Measurements from ENCODE around the gene OR56B1. TPM values are rescaled to one million over a fixed set of nuclear protein-coding genes. Genes with fewer than 3 reads are reported as not detected.

The OR56B1 gene
- total RNA-seq, 2 donors from 2014 or later: not detected

DNA sequence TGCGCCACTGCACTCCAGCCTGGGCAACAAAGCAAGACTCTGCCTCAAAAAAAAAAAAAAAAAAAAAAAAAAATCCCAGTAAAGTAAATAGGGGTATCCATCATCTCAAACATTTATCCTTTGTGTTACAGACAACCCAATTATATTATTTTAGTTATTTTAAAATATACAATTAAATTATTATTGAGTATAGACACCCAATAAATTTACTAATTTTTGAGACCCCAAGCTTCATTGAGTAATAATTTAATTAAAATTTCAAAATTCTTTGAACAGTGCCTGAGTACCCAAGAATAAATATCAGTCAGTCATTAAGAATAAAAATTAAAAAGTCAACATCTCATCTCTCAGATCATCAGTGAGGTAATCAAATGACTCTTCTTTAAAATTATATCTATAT is 17.7 kb downstream of the OR56B1 start, which contains the start of gene OR52N4:
Gene OR52N4 (plus strand): TSS at position 301 of the 400 bp plus-strand sequence. CDS start 498 bp downstream, outside the sequence.
- Histone ChIP-seq H3K4me3 (no peak within 1 kb of the TSS), H3K4me1 (no peaks in the 10 kb centered on the region), H3K36me3 (no peaks in the 10 kb centered on the region), H3K9me3 (no peaks in the 10 kb centered on the region), H3K27me3 (no peaks in the 10 kb centered on the region), H3K27ac (no peak within 1 kb of the TSS), H3K9ac (ENCODE audit: low read depth in 2 of 2, low read length in 2 of 2) (no peak within 1 kb of the TSS)
- TF ChIP-seq, protein P1, sequence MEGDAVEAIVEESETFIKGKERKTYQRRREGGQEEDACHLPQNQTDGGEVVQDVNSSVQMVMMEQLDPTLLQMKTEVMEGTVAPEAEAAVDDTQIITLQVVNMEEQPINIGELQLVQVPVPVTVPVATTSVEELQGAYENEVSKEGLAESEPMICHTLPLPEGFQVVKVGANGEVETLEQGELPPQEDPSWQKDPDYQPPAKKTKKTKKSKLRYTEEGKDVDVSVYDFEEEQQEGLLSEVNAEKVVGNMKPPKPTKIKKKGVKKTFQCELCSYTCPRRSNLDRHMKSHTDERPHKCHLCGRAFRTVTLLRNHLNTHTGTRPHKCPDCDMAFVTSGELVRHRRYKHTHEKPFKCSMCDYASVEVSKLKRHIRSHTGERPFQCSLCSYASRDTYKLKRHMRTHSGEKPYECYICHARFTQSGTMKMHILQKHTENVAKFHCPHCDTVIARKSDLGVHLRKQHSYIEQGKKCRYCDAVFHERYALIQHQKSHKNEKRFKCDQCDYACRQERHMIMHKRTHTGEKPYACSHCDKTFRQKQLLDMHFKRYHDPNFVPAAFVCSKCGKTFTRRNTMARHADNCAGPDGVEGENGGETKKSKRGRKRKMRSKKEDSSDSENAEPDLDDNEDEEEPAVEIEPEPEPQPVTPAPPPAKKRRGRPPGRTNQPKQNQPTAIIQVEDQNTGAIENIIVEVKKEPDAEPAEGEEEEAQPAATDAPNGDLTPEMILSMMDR (IDR thresholded peaks at IDR 0.05): no peak
- DNase-seq: no peak
- intact Hi-C loops (cut with DNase I): no loop called here

DNA sequence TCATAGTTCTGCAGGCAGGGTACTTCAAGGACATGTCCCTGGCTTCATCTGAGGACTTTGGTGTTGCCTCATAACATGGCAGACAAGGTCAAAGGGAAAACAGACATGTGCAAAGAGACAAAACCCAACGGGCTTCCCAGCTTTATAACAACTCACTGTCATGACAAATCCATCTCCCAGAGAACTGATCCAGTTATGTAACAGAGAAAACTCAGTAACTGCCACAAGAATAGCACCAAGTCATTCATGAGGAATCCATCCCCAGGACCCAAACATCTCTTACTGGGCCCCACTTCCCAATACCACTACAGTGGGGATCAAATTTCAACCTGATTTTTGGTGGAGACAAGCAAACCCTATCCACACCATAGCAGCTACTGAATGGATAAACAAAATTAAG is 30.8 kb downstream of the OR56B1 start:
- no peak for DNase-seq
- TF ChIP-seq, protein P1 (IDR thresholded peaks at IDR 0.05): no peak
- Histone ChIP-seq H3K4me3 (no peak overlapping the region), H3K27ac (no peak overlapping the region), H3K4me1 (no peaks in the 10 kb centered on the region), H3K27me3 (no peaks in the 10 kb centered on the region), H3K9ac (ENCODE audit: low read depth in 2 of 2, low read length in 2 of 2) (no peak overlapping the region), H3K9me3 (no peaks in the 10 kb centered on the region), H3K36me3 (no peaks in the 10 kb centered on the region)
- intact Hi-C loops (cut with DNase I): no loop called here

DNA sequence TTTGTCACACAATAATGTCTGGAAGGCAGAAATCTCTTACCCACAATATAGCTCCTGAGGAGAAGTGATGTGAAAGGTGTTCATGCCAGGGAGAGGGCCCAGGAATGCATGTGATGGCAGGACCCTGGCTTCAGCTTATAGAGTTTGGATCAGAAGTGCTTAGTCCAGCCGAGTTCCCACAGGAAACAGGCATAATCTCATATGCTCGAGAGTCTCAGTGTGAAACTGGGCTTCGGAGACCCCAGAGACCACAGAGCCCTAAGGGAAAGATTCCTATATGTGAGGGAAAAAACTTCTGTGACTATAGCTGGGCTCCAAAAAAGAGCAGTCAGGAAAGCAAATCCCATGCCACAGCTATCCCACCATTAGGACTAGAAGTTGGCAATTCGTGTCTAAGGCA is 47.0 kb downstream of the OR56B1 start, which contains the start of gene OR52N5:
Gene OR52N5 (minus strand): TSS at position 101 of the 400 bp plus-strand sequence. CDS start 4,721 bp downstream, outside the sequence.
- no peak for DNase-seq

More for the DNA sequence above, 47.0 kb downstream of the OR56B1 start, which contains the start of gene OR52N5:
- Histone ChIP-seq H3K9ac (ENCODE audit: low read depth in 2 of 2, low read length in 2 of 2) (no peak within 1 kb of the TSS), H3K36me3 (no peaks in the 10 kb centered on the region), H3K4me1 (no peaks in the 10 kb centered on the region), H3K27me3 (no peaks in the 10 kb centered on the region), H3K9me3 (no peaks in the 10 kb centered on the region), H3K27ac (no peak within 1 kb of the TSS), H3K4me3 (no peak within 1 kb of the TSS)
- intact Hi-C loops (cut with DNase I): no loop called here
- TF ChIP-seq, protein P1 (IDR thresholded peaks at IDR 0.05): no peak

Other genes with a start within 250 kb of the OR56B1 start
- not detected for gene OR52D1, start 247.8 kb upstream of the OR56B1 start, total RNA-seq
- gene UBQLN3, start 226.5 kb upstream of the OR56B1 start, total RNA-seq: not detected
- under 1 TPM in 1 of 2 donors, not detected in 1; 0.22 TPM for gene UBQLNL, start 219.7 kb upstream of the OR56B1 start, total RNA-seq
- gene OR52H1, start 187.9 kb upstream of the OR56B1 start, total RNA-seq: not detected
- gene OR52B6, start 155.6 kb upstream of the OR56B1 start, total RNA-seq: not detected
- under 1 TPM; 0.35 to 0.82 TPM for gene TRIM6, start 139.8 kb upstream of the OR56B1 start, total RNA-seq
- gene TRIM34, start 111.4 kb upstream of the OR56B1 start, total RNA-seq: 1 to 10 TPM; 6.2 to 7.8 TPM
- 10 to 100 TPM; 21.4 to 23.3 TPM for gene TRIM5, start 51.4 kb upstream of the OR56B1 start, total RNA-seq
- 10 to 100 TPM; 16.6 to 17.7 TPM for gene TRIM22, start 46.7 kb upstream of the OR56B1 start, total RNA-seq
- gene OR52N4, start 17.8 kb downstream of the OR56B1 start, total RNA-seq: not detected
- gene OR52N5, start 46.9 kb downstream of the OR56B1 start, total RNA-seq: not detected
- gene OR52N1, start 54.8 kb downstream of the OR56B1 start, total RNA-seq: not detected
- gene OR52N2, start 72.5 kb downstream of the OR56B1 start, total RNA-seq: not detected
- not detected for gene OR52E6, start 105.4 kb downstream of the OR56B1 start, total RNA-seq
- not detected for gene OR52E8, start 121.2 kb downstream of the OR56B1 start, total RNA-seq
- gene OR52E4, start 144.2 kb downstream of the OR56B1 start, total RNA-seq: not detected
- not detected for gene OR52E5, start 156.8 kb downstream of the OR56B1 start, total RNA-seq
- not detected for gene OR56A3, start 205.8 kb downstream of the OR56B1 start, total RNA-seq
- gene OR56A5, start 232.0 kb downstream of the OR56B1 start, total RNA-seq: not detected